ENCODE results near the gene LONRF2. TPM values are rescaled to one million over a fixed set of nuclear protein-coding genes. Genes with fewer than 3 reads are reported as not detected.

LONRF2 gene
- total RNA-seq, 1 experiment from 2014 or later = 1.1 TPM

Other genes starting within 250 kb of the LONRF2 start
- 0.04 and 0.06 TPM in 2 replicates for gene AFF3, start 179.9 kb downstream of the LONRF2 start, total RNA-seq (2014; rRNA removed)
- gene CHST10, start 95.2 kb upstream of the LONRF2 start, total RNA-seq (2014; rRNA removed) = 13.4 and 17.8 TPM in 2 replicates
- not detected in 2 replicates for gene NMS, start 148.0 kb upstream of the LONRF2 start, total RNA-seq (2014; rRNA removed)
- gene PDCL3, start 240.5 kb upstream of the LONRF2 start, total RNA-seq (2014; rRNA removed) = 20.7 and 27.2 TPM in 2 replicates